NCI-H510A treated with DMSO at 0.1 percent for 48 hours (cell line): ENCODE data around the gene RGS19.

Experiments used
- DNase-seq: peaks from one replicate; lab custom pipeline; 2025; lab: John Stamatoyannopoulos, UW

The RGS19 gene

DNA sequence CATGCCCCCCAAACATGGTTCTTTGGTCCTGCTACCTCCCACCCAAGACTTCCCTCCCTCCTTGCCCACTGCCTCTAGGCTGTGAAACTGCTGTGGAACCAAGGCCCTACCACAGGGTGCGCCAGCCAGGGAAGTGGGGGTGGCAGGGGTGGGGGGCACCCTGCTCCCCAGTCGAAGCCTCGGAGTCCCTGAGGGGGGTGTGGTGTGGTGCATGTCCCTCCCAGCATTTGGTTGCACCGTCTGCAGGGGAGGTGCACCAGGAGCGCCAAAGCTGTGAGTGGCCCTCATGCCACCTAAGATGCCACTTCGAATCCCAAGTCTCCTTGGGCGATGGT lies 1.8 kb downstream of the RGS19 start:
- DNase-seq = no peak

DNA sequence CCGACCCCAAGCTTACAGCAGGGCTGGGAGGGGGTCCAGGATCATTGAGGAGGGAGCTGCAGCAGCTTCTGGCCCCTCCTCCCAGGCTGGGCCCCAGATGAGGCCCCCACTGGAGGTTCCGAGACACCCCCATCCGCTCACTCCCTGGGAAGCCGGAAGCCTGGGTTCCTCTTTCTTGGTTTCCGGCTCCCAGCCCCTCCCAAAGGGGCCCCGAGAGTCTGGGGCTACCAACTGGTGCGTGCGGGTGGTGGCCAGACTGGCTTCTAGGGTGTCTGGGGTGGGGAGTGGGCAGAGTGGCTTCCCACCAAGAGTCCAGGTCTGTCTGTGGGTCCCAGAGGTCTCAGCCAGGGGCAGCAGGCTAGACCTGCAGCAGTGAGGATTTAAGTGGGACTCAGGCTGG lies 2.2 kb downstream of the RGS19 start:
- DNase-seq = no peak

DNA sequence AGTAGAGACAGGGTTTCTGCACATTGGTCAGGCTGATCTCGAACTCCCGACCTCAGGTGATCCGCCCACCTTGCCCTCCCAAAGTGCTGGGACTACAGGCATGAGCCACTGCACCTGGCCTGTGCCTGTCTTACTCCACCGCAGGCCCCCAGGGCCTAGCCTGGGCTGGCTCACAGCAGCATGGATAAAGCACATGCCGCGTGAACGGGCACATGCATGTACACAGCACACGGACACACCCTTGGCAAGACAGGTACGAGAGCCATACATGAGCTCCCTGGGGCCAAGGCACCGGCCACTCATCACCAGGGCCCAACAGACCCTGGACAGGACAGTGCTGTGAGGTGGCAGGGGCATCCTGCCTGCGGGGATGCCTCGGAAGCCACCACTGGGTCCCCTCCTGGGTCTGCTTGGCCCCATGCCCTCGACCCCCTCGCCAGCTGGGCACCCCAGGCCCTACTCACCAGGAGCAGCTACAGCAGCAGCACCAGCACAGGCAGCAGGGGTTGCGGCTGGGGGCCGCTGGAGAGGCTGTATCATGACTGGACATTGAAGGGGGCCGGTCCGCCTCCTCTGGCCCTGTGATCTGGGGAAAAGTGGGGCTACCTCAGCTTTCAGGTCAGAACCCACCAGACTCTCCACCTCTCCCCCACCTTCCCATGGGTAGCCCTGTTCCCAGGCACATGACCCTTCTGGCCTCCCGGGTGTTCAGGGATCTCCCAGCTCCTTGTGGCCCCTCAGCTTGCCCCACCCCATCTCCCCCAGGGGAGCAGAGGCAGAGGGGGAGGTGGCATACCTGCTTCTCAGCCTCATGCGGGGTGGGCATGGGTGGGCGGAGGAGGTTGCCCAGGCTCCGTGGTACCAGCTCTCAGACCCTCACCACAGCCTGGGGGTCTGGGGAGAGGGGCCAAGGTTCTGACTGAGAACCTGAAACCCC lies 3.0 kb downstream of the RGS19 start:
- no peak for DNase-seq

DNA sequence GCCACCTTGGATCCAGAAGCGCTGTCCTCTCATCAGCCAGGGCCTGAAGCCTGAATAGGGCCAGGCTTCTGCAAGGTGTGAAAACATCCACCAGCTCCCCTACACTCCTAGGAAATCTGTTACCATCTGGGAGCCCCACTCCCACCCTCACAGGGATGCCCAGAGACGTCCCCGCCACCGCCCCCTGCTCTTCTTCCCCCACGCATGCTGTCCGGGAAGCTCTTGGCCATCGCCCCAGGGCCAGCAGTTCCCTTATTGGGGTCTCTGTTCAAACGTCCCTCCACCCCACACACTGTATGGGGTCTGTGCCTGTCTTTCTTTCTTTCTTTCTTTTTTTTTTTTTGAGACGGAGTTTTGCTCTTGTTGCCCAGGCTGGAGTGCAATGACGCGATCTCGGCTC lies 3.8 kb downstream of the RGS19 start:
- no peak for DNase-seq

DNA sequence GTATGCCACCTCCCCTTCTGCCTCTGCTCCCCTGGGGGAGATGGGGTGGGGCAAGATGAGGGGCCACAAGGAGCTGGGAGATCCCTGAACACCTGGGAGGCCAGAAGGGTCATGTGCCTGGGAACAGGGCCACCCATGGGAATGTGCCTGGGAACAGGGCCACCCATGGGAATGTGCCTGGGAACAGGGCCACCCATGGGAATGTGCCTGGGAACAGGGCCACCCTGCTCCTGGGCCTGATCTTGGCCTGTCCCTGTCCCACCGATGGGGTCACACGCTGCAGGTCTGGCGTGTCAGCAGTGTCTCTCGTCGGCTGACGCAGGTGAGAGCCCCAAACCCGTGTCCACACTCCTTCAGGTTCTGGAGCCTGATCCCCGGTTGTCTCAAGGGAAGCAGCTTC lies 4.4 kb downstream of the RGS19 start:
- no peak for DNase-seq

DNA sequence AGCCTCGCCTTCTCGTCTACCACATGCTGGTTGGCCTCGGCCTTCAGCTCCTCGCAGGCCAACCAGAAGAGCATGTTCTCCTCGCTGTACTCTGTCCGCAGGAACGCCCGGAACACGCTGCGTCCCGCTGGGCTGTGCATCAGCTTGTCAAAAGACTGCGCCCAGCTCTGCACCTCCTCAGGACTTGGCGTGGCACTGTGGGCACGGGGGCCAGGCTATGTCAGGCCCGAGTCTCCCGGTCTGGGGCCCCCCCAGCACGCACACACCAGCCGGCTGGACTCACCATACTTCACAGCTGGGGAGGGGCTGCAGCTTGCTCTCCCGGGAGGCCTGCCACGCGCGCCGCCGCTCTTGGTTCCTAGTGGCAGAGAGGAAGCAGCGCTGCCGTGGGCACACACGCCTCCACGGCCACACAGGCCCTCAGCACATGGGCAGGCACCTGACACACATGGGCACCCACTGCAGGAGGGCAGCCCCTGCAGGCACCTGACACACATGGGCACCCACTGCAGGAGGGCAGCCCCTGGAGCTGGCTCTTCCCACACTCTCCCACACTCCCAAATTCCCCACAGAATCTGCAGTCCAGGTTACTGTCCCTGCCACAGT lies 5.0 kb downstream of the RGS19 start:
- DNase-seq = no peak

DNA sequence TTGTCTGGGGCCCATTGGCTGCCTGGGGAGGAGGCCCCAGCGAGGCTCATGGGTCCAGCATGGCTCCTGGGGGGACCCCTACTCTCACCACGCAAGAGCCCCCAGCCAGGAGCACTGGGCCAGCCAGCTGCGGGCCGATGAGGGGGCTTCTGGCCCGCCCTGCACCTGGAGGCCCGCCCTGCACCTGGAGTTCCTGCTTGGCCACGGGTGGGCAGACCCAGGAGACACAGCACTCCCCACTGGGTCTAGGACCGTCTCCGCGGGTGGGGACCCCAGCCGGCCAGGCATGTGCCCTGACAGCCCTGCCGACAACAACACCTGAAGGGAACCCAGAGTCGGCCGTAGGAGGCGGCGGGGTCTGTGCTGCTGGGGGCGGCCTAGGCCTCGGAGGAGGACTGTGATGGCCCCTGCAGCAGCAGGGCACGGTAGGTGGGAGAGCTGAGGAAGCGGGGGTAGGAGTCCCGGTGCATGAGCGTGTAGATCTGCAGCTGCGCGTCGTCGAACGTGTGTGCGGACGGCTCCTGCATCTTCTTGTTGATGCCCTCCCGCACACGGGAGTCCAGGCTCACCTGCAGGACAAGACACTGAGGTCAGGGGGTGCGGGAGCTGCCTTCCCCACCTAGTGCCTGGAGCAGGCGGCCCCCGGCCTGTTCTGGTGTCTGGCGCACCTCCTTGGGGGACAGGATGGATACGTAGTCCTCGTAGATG lies 5.7 kb downstream of the RGS19 start:
- DNase-seq = no peak

DNA sequence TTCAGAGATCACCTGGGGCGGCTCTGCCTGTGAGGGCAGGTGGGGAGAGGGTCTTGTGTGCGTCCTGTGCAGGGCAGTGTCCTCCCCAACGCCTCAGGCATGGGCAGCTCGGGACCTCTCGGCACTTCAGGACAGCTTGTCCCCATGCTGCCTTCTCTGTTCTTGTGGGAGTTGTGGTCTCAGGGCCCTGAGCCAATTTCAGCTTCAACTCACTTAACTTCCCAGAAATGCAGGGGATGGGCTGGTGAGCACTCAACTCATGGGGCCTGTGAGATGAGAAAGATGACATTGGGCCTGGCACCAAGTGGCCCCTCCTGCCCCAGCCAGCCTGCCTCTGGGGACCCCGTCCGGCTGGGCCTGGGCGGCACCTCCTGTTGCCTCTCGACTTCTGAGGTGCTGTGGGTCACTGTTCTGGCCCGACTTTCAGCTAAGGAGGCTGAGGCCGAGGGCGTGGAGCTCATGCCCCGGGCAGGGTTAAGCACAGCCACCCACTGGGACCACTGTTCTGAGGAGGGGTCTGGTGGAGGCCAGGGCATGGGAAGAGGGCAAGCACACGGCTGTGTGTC lies 6.7 kb downstream of the RGS19 start:
- no peak for DNase-seq

DNA sequence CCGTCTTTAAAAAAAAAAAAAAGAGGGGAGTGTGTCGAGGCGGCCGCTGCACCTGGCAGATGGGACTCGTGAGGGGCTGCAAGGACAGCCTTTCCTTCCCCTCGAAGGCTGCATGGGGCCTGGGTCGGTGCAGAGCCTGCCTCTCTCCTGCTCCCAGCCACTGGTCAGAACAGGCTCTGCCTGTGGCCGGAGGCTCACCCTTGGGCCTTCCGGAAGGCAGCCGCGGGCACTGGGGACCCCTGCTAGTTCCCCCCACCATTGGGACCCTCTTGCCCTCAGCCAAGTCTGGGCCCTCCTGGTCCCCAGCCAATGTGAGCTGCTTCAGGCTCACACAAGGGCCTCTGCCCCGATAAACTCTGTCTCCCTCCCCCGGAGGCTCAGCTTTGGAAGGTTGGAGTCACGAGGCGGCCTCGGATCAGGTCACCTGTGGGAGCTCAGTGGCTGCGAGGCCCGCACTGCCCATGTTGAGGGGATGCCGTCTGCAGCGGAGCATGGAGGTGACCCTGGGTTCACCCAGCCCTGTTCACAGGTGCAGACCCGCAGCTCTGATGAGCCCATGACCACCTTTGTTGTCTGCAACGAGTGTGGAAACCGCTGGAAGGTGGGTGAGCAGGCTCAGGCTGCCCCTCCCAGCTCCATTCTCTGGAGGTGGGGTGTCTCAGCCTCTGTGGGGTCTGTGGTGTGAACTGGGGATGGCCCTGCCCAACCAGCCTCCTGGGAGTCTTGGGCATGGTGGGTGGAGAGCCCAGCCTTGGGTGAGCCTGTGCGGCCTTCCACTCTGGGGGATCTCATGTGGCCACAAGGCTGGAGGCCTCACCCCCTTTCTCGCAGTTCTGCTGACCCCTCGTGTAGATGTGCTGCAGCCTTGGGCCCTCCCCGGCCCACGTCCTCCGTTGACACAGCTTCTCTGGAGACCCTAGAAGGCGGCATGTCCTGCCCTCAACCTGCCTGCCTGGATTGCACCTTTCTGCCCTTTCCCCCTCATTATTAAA lies 7.7 kb downstream of the RGS19 start:
- no peak for DNase-seq

DNA sequence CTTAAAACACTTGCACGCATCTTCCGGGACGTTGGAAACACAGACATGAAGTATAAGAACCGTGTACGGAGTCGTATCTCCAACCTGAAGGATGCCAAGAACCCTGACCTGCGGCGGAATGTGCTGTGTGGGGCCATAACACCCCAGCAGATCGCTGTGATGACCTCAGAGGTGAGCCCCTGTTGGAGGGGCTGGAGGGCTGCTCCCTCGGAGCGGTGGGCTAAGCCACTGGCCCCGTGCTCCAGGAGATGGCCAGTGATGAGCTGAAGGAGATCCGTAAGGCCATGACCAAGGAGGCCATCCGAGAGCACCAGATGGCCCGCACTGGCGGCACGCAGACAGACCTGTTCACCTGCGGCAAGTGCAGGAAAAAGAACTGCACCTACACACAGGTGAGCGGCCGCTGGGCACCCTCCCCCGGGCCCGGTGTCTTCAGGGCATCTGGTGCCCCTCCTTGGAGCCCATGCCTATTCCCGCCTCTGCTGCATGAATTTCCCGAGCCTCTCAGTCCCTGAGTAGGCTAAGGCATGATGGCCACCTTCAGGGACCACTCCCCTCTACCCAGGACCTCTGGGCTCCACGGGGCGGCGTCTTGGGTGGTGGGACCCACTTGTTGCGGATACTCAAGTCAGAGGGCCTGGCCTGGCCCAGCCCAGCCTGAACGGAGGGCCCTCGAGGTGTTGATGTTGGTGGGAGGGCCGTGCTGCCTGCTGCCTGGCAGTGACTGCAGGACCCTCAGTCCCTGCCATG lies 8.9 kb downstream of the RGS19 start:
- DNase-seq = no peak

DNA sequence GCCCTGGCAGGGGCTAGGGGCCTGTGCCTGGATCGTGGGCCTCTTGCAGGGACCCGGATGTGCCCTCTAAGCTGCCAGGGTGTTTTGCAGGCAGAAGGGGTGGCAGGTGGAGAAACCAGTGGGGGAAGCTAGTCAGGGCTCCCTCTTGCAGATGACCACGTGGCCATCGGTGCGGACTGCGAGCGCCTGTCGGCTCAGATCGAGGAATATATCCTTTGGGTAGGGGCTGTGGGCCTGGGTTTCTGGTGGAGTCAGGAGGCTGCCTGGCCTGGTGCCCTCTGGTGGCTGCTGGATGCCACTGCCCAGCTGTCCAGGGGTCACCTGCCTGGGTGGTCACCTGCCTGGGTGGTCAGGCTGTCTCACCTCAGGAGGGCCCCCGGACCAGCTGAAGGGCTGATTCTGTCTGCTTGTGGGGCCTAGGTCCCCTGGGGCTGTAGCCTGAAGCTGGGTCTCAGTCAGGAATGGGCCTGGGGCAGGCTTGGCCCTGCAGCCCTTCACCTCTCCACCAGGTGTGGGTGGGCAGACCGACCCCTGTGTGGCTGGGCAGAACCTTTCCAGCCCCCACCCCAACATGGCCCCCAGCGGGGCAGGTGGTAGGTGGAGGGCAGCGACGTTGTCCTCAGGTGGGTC lies 9.6 kb downstream of the RGS19 start:
- no peak for DNase-seq

DNA sequence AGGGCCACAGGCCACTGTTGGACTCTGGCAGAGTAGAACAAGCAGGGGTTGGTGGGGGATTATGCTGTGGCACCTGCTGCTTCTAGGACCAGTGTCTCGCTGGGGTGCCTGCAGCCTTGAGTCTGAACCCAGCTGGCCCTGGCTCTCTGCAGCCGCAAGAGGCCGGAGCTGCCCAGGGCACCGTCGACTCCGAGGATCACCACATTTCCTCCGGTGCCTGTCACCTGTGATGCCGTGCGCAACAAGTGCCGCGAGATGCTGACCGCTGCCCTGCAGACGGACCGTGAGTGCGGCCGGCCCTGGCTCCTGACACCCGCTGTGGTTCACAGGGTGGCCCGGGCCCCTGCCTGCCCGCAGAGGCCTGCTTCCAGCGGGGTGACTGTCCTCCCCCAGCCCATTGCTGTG lies 10.1 kb downstream of the RGS19 start:
- DNase-seq = no peak

DNA sequence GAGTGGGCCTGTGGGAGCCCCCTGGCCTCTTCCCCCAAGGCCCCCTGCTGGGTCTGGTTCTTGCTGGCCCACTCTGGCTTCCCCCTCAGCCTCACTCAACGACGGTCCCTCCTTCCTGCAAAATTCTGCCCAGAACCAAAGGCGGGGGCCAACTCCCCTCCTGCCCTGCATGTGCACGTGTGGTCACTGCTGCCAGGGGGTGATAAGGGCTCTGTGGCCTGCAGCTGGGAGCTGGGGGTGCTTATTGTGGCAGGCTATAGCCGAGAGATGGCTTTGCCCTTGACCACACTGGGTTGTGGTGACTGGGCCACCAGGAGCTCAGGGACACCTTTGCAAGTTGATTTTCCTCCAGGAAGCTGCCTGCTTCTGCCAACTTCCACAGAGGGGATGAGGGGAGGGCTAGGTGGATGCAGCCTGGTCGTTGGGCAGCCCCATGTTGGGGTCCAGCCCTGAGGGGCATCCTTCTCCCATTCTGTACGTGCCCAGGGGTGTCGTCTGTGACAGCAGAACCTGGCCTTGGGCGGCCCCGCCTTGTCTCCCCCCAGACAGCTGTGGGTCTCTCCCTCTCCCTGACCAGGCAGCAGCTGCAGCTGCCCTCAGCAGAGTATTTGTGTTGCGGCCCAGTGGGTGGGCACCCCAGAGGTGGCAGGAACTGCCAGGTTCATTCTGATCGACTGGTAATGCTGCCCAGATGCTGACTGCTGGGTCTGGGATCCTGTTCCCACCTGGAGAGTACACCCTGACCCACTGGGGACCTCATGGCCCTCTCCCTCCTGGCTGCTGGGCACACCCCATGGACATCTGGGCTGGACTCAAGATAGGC lies 10.7 kb downstream of the RGS19 start:
- DNase-seq = no peak

DNA sequence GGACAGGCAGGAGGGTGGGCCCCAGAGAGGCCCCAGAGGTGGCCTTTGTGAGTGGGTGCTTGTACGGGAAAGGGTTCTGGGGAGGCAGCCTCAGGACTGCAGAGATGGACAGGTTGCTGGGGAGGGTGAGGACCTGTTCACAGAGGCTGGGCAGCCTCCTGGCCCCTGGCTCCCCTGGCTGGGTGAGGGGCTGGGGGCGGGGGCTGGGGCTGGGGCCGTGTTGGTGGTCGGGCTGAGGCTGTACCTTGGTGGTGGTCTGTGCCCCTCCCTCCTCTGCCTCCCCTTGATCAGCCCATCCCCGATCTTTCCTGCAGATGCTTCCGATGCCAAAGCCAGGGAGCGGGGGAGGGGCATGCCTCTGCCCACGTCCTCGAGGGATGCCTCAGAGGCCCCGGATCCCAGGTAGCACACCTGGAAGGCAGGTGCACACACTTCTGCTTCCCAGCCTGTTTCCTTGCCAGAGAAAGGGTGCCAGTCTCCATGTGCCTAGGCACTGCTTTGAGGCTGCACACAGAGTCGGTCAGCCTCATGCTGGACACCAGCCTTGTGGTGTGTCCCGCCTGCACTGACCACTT lies 11.5 kb downstream of the RGS19 start:
- DNase-seq = no peak

DNA sequence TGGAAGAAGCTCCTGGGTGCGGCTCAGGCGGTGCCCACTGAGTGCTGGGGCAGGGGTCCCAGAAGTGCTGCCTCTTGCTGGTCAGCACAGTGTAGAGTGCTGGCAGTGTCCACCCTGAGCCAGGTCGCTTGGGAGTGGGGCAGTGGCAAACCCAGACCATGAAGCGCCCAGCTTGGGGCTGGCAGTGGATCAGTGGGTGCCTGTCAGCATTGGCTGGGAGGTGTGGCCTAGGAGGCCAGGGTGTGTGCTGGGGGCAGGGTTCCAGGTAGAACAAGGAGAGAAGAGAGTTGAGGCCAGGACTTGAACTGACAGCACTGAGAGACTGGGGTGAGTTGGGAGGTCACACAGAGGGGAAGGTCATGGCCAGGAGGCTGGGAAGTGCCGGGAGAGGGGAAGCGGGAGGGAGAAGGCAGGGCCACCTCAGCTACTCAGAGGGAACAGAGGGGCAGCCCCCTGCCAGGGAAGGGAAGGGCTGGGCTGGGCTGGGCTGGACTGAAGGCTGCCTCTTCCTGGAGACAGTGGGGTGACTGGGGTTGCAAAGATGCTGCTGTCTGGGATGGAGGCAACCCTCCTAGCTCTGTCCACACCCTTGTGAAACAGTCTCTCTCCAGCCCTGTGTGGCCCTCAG lies 12.2 kb downstream of the RGS19 start:
- no peak for DNase-seq

DNA sequence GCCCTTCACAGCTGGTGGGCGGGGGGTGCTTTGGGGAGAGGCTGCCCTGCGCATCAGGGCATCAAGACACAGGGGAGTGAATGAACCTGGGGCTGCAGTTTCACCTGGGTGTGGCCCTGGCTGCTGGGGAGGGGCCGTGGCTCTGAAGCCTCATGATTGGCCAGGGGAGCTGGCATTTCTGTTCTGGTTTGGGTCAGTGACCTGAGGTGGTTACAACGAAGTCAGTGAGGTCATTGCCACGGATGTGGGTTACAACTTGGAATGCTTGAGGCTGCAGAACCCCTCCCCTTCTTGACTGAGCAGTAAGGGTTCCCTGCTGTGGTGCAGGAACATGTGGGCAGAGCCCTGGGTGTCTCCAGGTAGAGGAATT lies 13.4 kb downstream of the RGS19 start:
- no peak for DNase-seq

DNA sequence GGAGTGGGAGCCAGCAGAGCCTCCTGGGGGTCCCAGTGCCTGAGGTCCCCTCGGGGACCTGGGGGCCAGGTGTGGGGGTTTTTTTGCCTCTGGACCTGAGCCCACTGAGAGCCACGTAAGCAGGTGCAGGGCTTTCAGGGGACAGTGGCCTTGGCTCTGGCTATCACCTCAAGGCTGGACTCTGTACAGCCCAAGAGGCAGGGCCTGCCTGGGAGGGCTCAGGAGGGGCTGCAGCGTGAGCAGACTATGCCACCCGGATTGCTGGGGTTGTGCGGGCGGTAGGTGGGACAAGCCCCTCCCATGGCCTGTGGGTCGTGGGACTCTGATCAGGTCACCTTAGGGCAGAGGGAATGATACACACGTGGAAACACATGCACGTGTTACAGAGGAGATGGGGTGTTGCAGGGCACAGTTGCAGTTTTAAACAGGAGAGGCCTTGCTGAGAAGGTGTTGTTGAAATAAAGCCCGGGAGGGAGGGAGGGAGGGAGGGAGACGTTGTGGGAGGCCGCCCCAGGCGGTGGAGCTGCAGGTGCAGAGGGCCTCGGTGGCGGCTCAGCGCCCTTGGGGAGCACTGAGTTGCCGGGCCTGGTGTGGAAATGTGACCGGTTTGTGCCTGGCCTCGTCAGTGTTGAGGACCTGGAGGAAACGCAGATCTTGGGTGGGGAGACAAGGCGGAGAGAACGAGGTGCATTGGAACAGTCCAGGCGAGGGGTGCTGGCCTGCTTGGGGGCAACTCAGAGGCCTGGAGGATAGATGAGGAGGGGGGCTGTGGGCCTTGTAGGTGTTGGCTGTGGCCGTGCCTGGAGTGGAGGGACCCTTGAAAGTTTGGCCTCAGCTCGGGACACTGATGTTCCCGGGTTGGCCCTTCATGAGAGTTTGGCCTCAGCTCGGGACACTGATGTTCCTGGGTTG lies 14.0 kb downstream of the RGS19 start:
- no peak for DNase-seq
